Natural killer cell (primary cell): ENCODE results near the gene DNAJC18. TPM values are rescaled to one million over a fixed set of nuclear protein-coding genes. Genes with fewer than 3 reads are reported as not detected.

Source experiments
- ATAC-seq, 3 donors: fragments of 150-1000 bp in 2 of 3; fragments of 200-7000 bp in 1 of 3; cut with Tn5 transposase; 1 replicate in 1 of 3; 2 replicates in 2 of 3; pipeline ENCODE4 v1.10.0; 2021; ENCODE audit warnings: mild to moderate bottlenecking in 2 of 3, moderate library complexity in 2 of 3
- DNase-seq, 2 donors: peaks; one replicate each; pipeline versions ENCODE4 v3.0.0 to v3.0.0-alpha.2; 2013 to 2021; ENCODE audit warnings: mixed read lengths in 1 of 2
- H3K27ac ChIP-seq: one replicate; pipeline ENCODE4 v1.5.1; 2013; ENCODE audit warnings: mild to moderate bottlenecking, low read length
- H3K27me3 ChIP-seq: one replicate; pipeline ENCODE4 v1.6.1; 2013; ENCODE audit warnings: low read length; ENCODE audit not compliant: control insufficient read depth, insufficient read depth
- H3K36me3 ChIP-seq: one replicate; pipeline ENCODE4 v1.6.1; 2013; ENCODE audit warnings: low read length; ENCODE audit not compliant: control insufficient read depth, insufficient read depth
- H3K4me1 ChIP-seq: one replicate; pipeline ENCODE4 v1.6.1; 2013; ENCODE audit warnings: low read length; ENCODE audit not compliant: control insufficient read depth, insufficient read depth
- H3K4me3 ChIP-seq: one replicate; pipeline ENCODE4 v1.5.1; 2013; ENCODE audit warnings: low read length
- H3K9me3 ChIP-seq: one replicate; pipeline ENCODE4 v1.6.1; 2013; ENCODE audit warnings: low read length; ENCODE audit not compliant: control insufficient read depth, insufficient read depth
- H3K27ac Mint-ChIP-seq, 2 donors: one replicate each; pipeline ENCODE4 v1.8.0; 2022; ENCODE audit warnings: mild to moderate bottlenecking in 2 of 2, mixed read lengths in 2 of 2, moderate library complexity in 1 of 2
- H3K27me3 Mint-ChIP-seq, 2 donors: one replicate each; pipeline ENCODE4 v1.8.0; 2022; ENCODE audit warnings: low read depth in 2 of 2, mixed read lengths in 2 of 2
- H3K36me3 Mint-ChIP-seq: one replicate; pipeline ENCODE4 v1.8.0; 2022; ENCODE audit warnings: mixed read lengths
- H3K4me1 Mint-ChIP-seq, 2 donors: one replicate each; pipeline ENCODE4 v1.8.0; 2022; ENCODE audit warnings: mixed read lengths in 2 of 2
- H3K4me3 Mint-ChIP-seq: one replicate; pipeline ENCODE4 v1.8.0; 2022; ENCODE audit warnings: mild to moderate bottlenecking, moderate library complexity, mixed read lengths
- H3K9me3 Mint-ChIP-seq, 2 donors: one replicate each; pipeline ENCODE4 v1.8.0; 2022; ENCODE audit warnings: mixed read lengths in 2 of 2
- WGBS: methylation state at CpG from one replicate; pipeline ENCODE4 v1.1.7; 2013; ENCODE audit warnings: missing lambda C conversion rate; ENCODE audit not compliant: insufficient coverage; 5-methylcytosine and 5-hydroxymethylcytosine counted together
- intact Hi-C: fragments of 100-400 bp; cut with micrococcal nuclease; formaldehyde crosslinking; loops from one replicate; pipeline ENCODE4 v1.14.2; 2022
- total RNA-seq, 4 donors: library from RNA; stranded (reverse); fragments of 120-200 nt in 1 of 4; gene quantifications; one replicate each; pipeline versions ENCODE4 v1.2.3 to v1.2.4, GENCODE V29; 2013 to 2022
- TF ChIP-seq, protein P1 (sequence below): fragments of 200-600 bp; IDR thresholded peaks from one replicate; pipeline ENCODE4 v1.8.0; 2022; ENCODE audit warnings: antibody characterized with exemption

Gene DNAJC18
- total RNA-seq, 3 donors from 2014 or later (not counting 1 experiment from before 2014, with no cell fraction given) = 2.9 to 4.9 (median 3.6) TPM

DNA sequence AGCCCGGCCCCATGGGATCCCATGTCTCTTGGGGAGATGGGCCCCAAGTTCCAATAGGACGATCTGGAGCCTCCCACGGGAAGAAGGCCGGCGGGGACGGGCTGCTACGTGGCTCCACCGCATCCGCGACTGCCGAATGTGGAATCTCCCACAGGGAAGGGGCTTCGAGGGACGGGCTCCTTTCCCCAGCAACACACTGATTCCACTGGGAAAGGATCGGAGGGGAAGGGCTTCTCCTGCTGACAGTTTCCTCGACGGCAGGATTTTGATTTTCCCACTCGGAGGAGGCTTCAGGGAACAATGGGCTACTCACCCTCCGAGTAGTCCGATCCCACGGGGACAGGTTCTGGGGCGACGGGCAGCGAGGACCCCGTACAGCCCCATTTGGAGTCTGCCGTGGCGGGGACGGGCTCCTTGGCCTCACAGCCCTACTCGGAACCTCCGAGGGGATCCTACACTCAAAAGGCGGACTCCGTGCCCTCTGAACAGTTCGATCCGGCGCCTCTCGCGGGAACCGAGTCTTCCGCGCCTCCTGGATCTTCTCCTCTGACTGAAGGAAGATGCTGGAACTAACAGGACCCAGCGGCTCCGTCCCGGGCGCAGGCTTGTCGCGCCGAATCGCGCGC is 45.7 kb downstream of the DNAJC18 start:
- Mint-ChIP-seq H3K36me3 (no peaks in the 10 kb centered on the region), H3K27ac (peak overlapping the region; percentile 62 to 95), H3K9me3 (no peaks in the 10 kb centered on the region), H3K27me3 (no peaks in the 10 kb centered on the region), H3K4me1 (peaks cover 39 to 41% of the 10 kb centered on the region in 2 donors), H3K4me3 (peak overlapping the region; percentile 88)
- no peak for ATAC-seq
- TF ChIP-seq, protein P1, sequence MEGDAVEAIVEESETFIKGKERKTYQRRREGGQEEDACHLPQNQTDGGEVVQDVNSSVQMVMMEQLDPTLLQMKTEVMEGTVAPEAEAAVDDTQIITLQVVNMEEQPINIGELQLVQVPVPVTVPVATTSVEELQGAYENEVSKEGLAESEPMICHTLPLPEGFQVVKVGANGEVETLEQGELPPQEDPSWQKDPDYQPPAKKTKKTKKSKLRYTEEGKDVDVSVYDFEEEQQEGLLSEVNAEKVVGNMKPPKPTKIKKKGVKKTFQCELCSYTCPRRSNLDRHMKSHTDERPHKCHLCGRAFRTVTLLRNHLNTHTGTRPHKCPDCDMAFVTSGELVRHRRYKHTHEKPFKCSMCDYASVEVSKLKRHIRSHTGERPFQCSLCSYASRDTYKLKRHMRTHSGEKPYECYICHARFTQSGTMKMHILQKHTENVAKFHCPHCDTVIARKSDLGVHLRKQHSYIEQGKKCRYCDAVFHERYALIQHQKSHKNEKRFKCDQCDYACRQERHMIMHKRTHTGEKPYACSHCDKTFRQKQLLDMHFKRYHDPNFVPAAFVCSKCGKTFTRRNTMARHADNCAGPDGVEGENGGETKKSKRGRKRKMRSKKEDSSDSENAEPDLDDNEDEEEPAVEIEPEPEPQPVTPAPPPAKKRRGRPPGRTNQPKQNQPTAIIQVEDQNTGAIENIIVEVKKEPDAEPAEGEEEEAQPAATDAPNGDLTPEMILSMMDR = no peak
- DNase-seq = no peak
- Histone ChIP-seq H3K27me3 (no peaks in the 10 kb centered on the region), H3K4me1 (peaks cover 55% of the 10 kb centered on the region), H3K36me3 (no peaks in the 10 kb centered on the region), H3K9me3 (no peaks in the 10 kb centered on the region), H3K27ac (no peak overlapping the region), H3K4me3 (peak overlapping the region; percentile 62)
- WGBS = 17% methylated on average over 49 of the region's 49 CpGs
- intact Hi-C loops = loop anchor here (5.0 kb wide), 1 partner anchor 121 kb away; no protein-coding TSS in a partner anchor

DNA sequence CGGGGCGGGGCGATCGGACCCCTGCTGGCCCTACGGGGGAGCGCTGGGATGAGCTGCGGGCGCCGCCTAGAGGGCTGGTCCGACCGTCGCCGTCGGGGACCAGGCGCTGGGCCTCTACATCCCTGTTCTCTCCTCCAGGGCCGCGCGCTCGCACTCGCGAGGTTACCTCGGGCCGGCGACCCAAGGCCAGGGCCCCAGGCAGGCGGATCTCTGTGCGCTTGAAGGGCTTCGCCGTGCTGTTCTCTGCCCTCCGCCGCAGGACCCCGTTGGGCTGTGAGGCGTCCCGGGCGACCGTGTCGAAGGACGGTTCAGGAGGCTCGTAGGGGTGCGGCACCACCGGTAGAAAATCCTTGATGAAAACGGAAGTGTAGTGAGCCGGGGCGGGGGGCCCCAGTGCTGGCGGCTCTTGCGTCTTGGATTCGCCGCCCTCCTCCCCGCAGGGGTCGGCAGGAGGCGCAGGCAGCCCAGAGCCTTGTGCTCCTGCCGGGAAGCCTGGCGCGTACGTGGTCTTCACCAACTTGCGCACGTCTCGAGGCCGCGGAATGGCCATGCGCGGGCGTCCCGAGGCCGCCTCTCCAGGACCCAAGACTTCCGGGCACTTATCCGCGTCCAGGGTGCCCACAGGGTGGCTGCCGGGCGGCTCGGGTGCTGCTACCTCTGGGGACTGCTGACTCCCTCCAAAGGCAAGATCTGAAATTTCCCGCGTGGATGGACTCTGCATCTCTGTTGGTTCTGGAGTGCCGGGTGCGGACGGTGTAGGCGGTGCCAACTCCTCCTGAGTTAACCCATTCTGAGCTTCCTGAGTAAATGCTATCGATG is 46.4 kb downstream of the DNAJC18 start:
- H3K27me3 ChIP-seq = no peaks in the 10 kb centered on the region
- TF ChIP-seq, protein P1 = peak; percentile 69
- H3K27ac ChIP-seq = peak overlapping the region; percentile 17
- peaks cover 62% of the 10 kb centered on the region for H3K4me1 ChIP-seq
- intact Hi-C loops = loop anchor here (5.0 kb wide), 1 partner anchor 121 kb away; no protein-coding TSS in a partner anchor
- no peaks in the 10 kb centered on the region for H3K9me3 Mint-ChIP-seq
- WGBS = under 1% methylated on average over 77 of the region's 77 CpGs
- peak; percentile 61 to 80 (median 67) for ATAC-seq
- peak overlapping the region; percentile 62 to 95 for H3K27ac Mint-ChIP-seq
- peak overlapping the region; percentile 62 for H3K4me3 ChIP-seq
- peak overlapping the region; percentile 88 for H3K4me3 Mint-ChIP-seq
- peak; percentile 74 to 87 for DNase-seq
- no peaks in the 10 kb centered on the region for H3K27me3 Mint-ChIP-seq
- H3K36me3 ChIP-seq = no peaks in the 10 kb centered on the region
- H3K4me1 Mint-ChIP-seq = peaks cover 39 to 47% of the 10 kb centered on the region in 2 donors
- H3K9me3 ChIP-seq = no peaks in the 10 kb centered on the region
- H3K36me3 Mint-ChIP-seq = no peaks in the 10 kb centered on the region

DNA sequence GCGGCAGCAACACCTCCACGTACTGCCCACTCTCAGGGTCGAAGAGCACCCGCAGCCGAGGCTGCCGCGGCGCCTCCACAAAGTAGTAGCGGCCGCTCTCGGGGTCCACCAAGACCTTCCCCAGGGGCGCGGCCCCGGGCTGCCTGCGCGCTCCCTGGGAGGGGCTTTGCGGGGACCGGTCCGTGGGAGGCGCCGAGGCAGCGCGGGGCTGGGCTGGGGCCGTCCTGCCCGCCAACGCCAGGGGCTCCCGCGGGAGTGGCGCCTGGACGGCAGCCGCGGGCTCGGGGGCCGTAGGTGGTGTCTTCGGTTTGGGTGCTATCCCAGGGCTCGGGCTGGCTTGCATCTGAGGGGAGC is 47.0 kb downstream of the DNAJC18 start:
- Mint-ChIP-seq H3K27me3 (no peaks in the 10 kb centered on the region), H3K9me3 (no peaks in the 10 kb centered on the region), H3K4me3 (peak overlapping the region; percentile 88), H3K4me1 (peaks cover 39 to 50% of the 10 kb centered on the region in 2 donors), H3K36me3 (no peaks in the 10 kb centered on the region), H3K27ac (peak overlapping the region in 1 of 2 donors; percentile 95)
- no peaks in the 10 kb centered on the region for H3K9me3 ChIP-seq
- DNase-seq (no peak), ATAC-seq (peak; percentile 16 to 22 (median 17))
- no peaks in the 10 kb centered on the region for H3K27me3 ChIP-seq
- peak overlapping the region; percentile 75 for H3K27ac ChIP-seq
- intact Hi-C loops = loop anchor here (5.0 kb wide), 1 partner anchor 120 kb away; no protein-coding TSS in a partner anchor
- under 1% methylated on average over 36 of the region's 36 CpGs for WGBS
- H3K4me3 ChIP-seq = peak overlapping the region; percentile 62
- TF ChIP-seq, protein P1 = no peak
- no peaks in the 10 kb centered on the region for H3K36me3 ChIP-seq
- peaks cover 67% of the 10 kb centered on the region for H3K4me1 ChIP-seq
